Vagina (tissue), 2 donors: ENCODE data around the gene CABLES2. TPM values are rescaled to one million over a fixed set of nuclear protein-coding genes. Genes with fewer than 3 reads are reported as not detected.

Experiments
- DNase-seq, 2 donors: peaks; one replicate each; pipeline ENCODE4 v3.0.0-alpha.2; 2017; ENCODE audit errors: extremely low spot score in 2 of 2
- H3K27ac ChIP-seq: fragments of 200-600 bp; sonication (generic); one replicate; pipeline ENCODE4 v1.5.1; 2019
- H3K27me3 ChIP-seq: fragments of 200-600 bp; sonication (generic); one replicate; pipeline ENCODE4 v1.5.1; 2019
- H3K36me3 ChIP-seq, 2 donors: fragments of 200-600 bp; sonication (generic); one replicate each; pipeline ENCODE4 v1.5.1; 2017 to 2019
- H3K4me1 ChIP-seq: fragments of 200-600 bp; sonication (generic); one replicate; pipeline ENCODE4 v1.5.1; 2019
- H3K4me3 ChIP-seq, 2 donors: fragments of 200-600 bp; sonication (generic); 1 replicate in 1 of 2; 2 replicates in 1 of 2; pipeline ENCODE4 v1.5.1; 2016 to 2019
- H3K9me3 ChIP-seq: fragments of 200-600 bp; sonication (generic); one replicate; pipeline ENCODE4 v1.5.1; 2019
- POLR2A ChIP-seq, 2 donors: fragments of 450-650 bp; IDR thresholded peaks; one replicate each; pipeline ENCODE4 v1.6.1; 2017; ENCODE audit warnings: antibody characterized with exemption in 2 of 2, mild to moderate bottlenecking in 2 of 2, moderate library complexity in 2 of 2
- POLR2AphosphoS5 ChIP-seq, 2 donors: sonication (generic); formaldehyde crosslinking; IDR thresholded peaks; one replicate each; pipeline ENCODE4 v1.9.0; 2017; ENCODE audit warnings: antibody characterized with exemption in 2 of 2, mild to moderate bottlenecking in 2 of 2, low read depth in 1 of 2; ENCODE audit not compliant: insufficient read depth in 1 of 2
- intact Hi-C: fragments of 100-400 bp; cut with DNase I; formaldehyde crosslinking; loops from one replicate; pipeline ENCODE4 v1.15.1; 2023
- total RNA-seq: library from RNA; depleted of rRNA; stranded (reverse); fragments of >200 nt; gene quantifications from one replicate; pipeline ENCODE4 v1.2.3, GENCODE V29; 2016
- TF ChIP-seq, protein P1 (sequence below), 3 experiments: fragments of 450-650 bp in 2 of 3; fragments of 200-600 bp in 1 of 3; sonication (generic) in 1 of 3; IDR thresholded peaks; one replicate each; pipeline ENCODE4 v1.5.1; 2017 to 2019; ENCODE audit warnings: antibody characterized with exemption in 3 of 3, mild to moderate bottlenecking in 2 of 3, moderate library complexity in 2 of 3

CABLES2 gene
- total RNA-seq, 1 donor from 2014 or later: 1.5 TPM

DNA sequence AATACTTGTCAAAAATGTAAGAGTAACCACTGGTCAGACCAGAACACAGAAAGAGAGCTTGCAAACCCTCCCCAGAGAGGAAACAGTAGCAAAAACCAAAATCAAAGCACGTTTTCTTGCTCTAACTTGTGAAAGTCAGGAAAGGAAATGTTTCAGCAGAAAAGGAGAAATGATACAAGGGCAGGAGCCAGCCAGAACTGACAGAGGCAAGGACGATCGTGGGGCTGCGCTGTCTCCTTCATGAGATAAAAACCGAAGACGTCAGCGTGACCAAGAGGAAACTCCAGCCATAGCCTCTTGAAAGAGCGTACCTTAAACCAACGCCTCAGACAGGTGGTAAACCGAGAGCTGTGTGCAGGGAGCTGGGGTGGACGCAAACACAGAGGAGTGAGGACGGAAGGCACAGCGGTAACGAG is 67.4 kb downstream of the CABLES2 start:
- TF ChIP-seq POLR2AphosphoS5 (IDR thresholded peaks at IDR 0.05; ENCODE audit: insufficient read depth in 1 of 2, low read depth in 1 of 2) (no peak), POLR2A (IDR thresholded peaks at IDR 0.05) (no peak)
- TF ChIP-seq, protein P1, sequence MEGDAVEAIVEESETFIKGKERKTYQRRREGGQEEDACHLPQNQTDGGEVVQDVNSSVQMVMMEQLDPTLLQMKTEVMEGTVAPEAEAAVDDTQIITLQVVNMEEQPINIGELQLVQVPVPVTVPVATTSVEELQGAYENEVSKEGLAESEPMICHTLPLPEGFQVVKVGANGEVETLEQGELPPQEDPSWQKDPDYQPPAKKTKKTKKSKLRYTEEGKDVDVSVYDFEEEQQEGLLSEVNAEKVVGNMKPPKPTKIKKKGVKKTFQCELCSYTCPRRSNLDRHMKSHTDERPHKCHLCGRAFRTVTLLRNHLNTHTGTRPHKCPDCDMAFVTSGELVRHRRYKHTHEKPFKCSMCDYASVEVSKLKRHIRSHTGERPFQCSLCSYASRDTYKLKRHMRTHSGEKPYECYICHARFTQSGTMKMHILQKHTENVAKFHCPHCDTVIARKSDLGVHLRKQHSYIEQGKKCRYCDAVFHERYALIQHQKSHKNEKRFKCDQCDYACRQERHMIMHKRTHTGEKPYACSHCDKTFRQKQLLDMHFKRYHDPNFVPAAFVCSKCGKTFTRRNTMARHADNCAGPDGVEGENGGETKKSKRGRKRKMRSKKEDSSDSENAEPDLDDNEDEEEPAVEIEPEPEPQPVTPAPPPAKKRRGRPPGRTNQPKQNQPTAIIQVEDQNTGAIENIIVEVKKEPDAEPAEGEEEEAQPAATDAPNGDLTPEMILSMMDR (IDR thresholded peaks at IDR 0.05): no peak
- DNase-seq: no peak
- Histone ChIP-seq H3K4me3 (no peak overlapping the region), H3K4me1 (no peaks in the 10 kb centered on the region), H3K27ac (no peak overlapping the region), H3K27me3 (no peaks in the 10 kb centered on the region), H3K9me3 (no peaks in the 10 kb centered on the region), H3K36me3 (peaks cover 0 to 24% of the 10 kb centered on the region in 2 donors)
- intact Hi-C loops: no loop called here

Other genes starting within 250 kb of the CABLES2 start
- 13.3 TPM for gene MTG2, start 224.3 kb downstream of the CABLES2 start, total RNA-seq
- gene HRH3, start 187.0 kb downstream of the CABLES2 start, total RNA-seq: not detected
- 51.3 TPM for gene OSBPL2, start 168.8 kb downstream of the CABLES2 start, total RNA-seq
- 110 TPM for gene ADRM1, start 104.3 kb downstream of the CABLES2 start, total RNA-seq
- 150 TPM for gene LAMA5, start 40.0 kb downstream of the CABLES2 start, total RNA-seq
- gene RPS21, start 20.2 kb downstream of the CABLES2 start, total RNA-seq: 1,935 TPM
- gene RBBP8NL, start 20.3 kb upstream of the CABLES2 start, total RNA-seq: 1.7 TPM
- gene GATA5, start 68.7 kb upstream of the CABLES2 start, total RNA-seq: 7.9 TPM
- 45.9 TPM for gene SLCO4A1, start 235.2 kb upstream of the CABLES2 start, total RNA-seq